Measurements from ENCODE around the gene HTR5A. TPM values are rescaled to one million over a fixed set of nuclear protein-coding genes. Genes with fewer than 3 reads are reported as not detected.

The HTR5A gene
- total and polyA plus RNA-seq, 2 of the 13 experiments (the other 11 are each of a cell fraction or from before 2014, with no cell fraction given): not detected

DNA sequence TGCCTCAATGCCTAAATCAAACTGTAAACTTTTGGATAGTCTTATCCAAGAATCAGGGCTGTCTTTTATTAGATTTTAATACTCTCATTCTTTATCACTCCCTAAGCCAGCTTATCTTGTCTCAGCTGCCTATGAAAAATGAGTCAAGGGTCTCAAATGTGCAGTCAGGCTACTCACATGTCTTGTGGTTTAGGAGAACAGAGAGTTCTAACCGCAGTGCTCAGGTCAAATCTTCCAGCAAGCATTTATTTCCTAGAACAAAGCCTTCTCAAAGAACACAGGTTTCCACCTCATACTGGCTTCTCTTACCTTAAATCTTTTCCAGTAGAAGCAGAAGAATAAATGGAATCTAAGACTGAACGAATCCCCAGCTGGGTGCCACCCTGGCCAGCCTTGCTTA, 23.5 kb downstream of the HTR5A start (continued):
- TF ChIP-seq, protein P1, sequence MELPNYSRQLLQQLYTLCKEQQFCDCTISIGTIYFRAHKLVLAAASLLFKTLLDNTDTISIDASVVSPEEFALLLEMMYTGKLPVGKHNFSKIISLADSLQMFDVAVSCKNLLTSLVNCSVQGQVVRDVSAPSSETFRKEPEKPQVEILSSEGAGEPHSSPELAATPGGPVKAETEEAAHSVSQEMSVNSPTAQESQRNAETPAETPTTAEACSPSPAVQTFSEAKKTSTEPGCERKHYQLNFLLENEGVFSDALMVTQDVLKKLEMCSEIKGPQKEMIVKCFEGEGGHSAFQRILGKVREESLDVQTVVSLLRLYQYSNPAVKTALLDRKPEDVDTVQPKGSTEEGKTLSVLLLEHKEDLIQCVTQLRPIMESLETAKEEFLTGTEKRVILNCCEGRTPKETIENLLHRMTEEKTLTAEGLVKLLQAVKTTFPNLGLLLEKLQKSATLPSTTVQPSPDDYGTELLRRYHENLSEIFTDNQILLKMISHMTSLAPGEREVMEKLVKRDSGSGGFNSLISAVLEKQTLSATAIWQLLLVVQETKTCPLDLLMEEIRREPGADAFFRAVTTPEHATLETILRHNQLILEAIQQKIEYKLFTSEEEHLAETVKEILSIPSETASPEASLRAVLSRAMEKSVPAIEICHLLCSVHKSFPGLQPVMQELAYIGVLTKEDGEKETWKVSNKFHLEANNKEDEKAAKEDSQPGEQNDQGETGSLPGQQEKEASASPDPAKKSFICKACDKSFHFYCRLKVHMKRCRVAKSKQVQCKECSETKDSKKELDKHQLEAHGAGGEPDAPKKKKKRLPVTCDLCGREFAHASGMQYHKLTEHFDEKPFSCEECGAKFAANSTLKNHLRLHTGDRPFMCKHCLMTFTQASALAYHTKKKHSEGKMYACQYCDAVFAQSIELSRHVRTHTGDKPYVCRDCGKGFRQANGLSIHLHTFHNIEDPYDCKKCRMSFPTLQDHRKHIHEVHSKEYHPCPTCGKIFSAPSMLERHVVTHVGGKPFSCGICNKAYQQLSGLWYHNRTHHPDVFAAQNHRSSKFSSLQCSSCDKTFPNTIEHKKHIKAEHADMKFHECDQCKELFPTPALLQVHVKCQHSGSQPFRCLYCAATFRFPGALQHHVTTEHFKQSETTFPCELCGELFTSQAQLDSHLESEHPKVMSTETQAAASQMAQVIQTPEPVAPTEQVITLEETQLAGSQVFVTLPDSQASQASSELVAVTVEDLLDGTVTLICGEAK (IDR thresholded peaks at IDR 0.05): no peak
- TF ChIP-seq, protein P1 (CRISPR knock-in tag; IDR thresholded peaks at IDR 0.05): no peak
- TF ChIP-seq ZNF891 (CRISPR knock-in tag; IDR thresholded peaks at IDR 0.05) (no peak), ZNF879 (CRISPR knock-in tag; IDR thresholded peaks at IDR 0.05) (no peak), SP2 (CRISPR knock-in tag; IDR thresholded peaks at IDR 0.05) (no peak), CCDC6 (CRISPR knock-in tag; IDR thresholded peaks at IDR 0.05) (no peak), RORA (CRISPR knock-in tag; IDR thresholded peaks at IDR 0.05) (no peak), NAIF1 (CRISPR knock-in tag; IDR thresholded peaks at IDR 0.05; ENCODE audit: borderline replicate concordance) (no peak)
- TF ChIP-seq, protein P2, sequence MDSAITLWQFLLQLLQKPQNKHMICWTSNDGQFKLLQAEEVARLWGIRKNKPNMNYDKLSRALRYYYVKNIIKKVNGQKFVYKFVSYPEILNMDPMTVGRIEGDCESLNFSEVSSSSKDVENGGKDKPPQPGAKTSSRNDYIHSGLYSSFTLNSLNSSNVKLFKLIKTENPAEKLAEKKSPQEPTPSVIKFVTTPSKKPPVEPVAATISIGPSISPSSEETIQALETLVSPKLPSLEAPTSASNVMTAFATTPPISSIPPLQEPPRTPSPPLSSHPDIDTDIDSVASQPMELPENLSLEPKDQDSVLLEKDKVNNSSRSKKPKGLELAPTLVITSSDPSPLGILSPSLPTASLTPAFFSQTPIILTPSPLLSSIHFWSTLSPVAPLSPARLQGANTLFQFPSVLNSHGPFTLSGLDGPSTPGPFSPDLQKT (CRISPR knock-in tag; IDR thresholded peaks at IDR 0.05; ENCODE audit: borderline replicate concordance): no peak
- TF ChIP-seq, protein P3, sequence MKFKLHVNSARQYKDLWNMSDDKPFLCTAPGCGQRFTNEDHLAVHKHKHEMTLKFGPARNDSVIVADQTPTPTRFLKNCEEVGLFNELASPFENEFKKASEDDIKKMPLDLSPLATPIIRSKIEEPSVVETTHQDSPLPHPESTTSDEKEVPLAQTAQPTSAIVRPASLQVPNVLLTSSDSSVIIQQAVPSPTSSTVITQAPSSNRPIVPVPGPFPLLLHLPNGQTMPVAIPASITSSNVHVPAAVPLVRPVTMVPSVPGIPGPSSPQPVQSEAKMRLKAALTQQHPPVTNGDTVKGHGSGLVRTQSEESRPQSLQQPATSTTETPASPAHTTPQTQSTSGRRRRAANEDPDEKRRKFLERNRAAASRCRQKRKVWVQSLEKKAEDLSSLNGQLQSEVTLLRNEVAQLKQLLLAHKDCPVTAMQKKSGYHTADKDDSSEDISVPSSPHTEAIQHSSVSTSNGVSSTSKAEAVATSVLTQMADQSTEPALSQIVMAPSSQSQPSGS (CRISPR knock-in tag; IDR thresholded peaks at IDR 0.05): no peak
